SK-N-SH (cell line): Measurements from ENCODE around the gene PSKH1.

Source experiments
- CTCF ChIP-seq: fragments of 200-600 bp; sonication (generic); IDR thresholded peaks from 2 replicates; pipeline ENCODE4 v1.6.1; 2017; ENCODE audit warnings: antibody characterized with exemption, mild to moderate bottlenecking, moderate library complexity
- IRF3 ChIP-seq: fragments of 150-350 bp; IDR thresholded peaks from 2 replicates; pipeline ENCODE4 v1.6.1; 2016; ENCODE audit warnings: mild to moderate bottlenecking, low read depth, low read length
- MAX ChIP-seq: IDR thresholded peaks from 2 replicates; pipeline ENCODE4 v1.4.0; 2012; ENCODE audit warnings: low read depth
- REST ChIP-seq: IDR thresholded peaks from 2 replicates; pipeline ENCODE4 v1.6.1; 2012; ENCODE audit warnings: mild to moderate bottlenecking, low read depth, low read length, moderate library complexity

- TF ChIP-seq REST, result no peak
- no peak for TF ChIP-seq CTCF
- no peak for TF ChIP-seq MAX
- TF ChIP-seq IRF3, result no peak
These were observed 20.9 kb upstream of the PSKH1 start for GRCh38 chr16:67872131-67872630.
